ENCODE measurements around the gene FNDC3B.
A peak's percentile ranks its signal among the peaks of the same experiment; 100 is the strongest.
"Not testable (repeated sequence)": the region's sequence is repeated elsewhere in the genome, so short reads cannot be mapped to it uniquely, and the experiment has no call there.

Gene FNDC3B

DNA sequence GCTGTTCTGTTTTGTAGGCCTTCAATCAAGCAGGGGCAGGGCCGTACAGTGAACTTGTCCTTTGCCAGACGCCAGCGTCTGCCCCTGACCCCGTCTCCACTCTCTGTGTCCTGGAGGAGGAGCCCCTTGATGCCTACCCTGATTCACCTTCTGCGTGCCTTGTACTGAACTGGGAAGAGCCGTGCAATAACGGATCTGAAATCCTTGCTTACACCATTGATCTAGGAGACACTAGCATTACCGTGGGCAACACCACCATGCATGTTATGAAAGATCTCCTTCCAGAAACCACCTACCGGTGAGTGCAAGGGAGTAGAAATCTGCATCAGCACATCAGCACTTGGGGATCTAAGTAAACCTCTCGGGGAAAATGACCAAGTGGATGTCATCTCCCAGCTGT, 313.4 kb downstream of the FNDC3B start:
- no peak for FAIRE-seq

DNA sequence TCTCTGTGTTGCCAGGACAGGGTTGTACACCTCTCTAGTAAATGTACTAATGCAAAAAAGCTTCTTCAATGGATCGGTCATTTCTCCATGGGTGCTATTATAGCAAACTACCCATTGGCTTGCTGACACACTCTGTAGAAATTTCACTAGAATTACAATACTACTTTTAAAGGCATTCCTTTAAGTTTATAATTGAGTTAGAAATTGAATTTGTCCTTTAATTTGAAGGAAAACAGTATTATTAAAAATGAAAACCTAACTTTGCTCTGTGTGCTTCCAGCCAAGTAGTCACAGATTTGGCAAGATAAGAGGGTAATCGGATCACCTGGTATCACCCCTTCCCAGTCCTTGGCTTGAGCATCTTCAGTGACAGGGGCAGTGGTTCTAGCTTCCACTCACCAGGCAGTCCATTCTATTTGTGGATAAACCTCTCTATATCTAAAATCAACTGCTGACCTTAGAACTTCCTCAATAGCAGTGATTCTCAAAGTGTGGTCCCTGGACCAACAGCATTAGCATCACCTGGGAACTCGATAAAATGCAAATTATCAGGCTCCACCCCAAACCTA, 315.6 kb downstream of the FNDC3B start:
- FAIRE-seq: no peak

DNA sequence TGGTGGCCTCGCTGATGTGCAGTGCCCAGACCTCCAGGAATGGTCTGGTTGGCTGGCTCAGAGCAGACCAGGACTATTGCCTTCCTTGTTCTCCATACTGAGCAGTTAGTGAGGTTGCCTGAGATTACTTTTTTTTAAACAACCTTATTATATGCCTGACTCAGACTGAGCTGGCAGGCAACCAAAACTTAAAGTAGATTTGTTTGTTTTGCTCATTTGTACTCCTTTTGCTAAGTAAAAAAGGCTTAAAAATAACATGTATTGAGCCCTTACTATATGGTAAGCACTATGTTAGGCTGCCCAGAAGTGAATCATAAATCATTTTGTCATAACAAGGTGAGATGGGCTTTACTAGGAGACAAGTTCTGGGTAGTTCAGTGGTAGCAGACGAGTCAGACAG, 316.5 kb downstream of the FNDC3B start:
- peak; percentile 96 for FAIRE-seq

DNA sequence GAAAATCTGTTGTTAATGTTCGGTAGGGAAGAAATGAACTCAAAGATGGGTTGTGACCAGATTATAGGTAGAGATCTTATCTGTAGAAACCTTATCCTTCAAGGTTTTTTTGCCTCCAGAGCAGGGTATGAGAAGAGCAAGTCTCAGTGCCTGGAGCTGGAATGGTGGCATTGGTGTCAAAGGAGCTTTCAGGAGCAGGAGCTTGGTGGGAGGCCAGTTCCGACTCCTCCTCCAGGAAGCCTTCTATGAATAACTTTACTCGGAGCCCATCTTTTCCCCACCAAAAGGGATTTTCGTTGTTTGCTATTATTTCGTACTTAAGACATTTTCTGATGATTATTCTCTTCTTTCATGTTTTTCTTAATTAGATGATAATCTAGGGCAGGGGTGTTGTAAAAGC, 317.0 kb downstream of the FNDC3B start:
- no peak for FAIRE-seq

DNA sequence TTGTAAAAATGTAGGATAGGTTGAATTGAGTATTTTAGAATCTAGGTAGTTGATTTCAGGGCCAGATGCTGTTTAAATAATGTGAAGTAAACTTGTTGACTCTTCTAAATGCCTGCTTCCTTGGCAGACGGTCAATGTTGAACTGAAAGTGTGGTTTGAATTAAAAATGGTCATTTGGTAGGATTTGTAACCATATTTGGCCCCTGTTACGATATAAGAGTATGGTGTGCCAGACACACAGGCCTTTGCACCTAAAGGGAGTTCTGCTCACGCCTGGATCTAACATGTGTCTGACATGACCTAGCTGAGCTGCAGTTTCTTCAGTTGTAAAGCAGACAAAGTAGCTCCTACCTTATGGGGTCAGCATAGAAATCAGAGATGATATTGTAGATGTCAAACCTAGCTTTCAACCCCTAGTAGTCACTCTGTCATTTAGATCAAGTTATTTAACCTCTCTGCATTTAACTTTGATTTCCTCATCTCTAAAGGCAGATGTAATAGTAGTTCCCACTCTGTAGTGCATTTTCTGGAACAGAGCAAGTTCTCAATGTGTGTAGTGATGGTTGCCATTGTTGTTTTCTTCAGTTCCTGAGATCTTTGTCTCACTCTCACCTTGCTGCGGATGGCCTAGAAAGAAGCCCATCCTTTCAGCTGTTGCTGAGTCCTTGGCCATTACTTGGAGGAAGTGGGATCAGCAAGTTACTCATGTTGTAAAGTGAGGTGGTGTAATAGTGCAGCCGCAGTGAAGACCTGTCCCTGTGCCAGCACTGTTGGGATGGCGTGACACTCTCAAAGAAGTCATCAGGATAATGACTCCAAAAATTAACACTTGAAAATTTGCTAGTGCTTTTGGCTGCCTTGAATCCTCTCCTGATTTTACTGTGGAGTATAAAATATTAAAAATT, 318.7 kb downstream of the FNDC3B start:
- no peak for FAIRE-seq

DNA sequence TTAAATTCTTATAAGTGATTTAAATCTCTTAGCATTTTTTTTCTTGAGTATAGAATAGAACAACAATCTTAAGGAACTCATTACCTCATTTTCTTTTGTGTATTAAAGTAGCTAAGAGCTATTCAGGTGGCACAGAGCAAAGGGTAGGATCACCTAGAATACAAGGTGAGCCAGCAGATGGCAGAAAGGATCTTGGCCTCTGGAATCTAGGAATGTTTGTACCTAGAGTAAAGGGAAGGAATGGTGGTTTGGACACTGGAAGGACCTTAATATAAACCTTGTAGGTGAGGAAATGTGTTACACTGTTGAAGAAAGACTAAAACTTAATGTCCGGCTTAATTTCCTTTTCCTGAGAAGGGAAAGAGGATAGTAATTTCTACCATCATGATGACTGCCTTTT, 319.9 kb downstream of the FNDC3B start:
- FAIRE-seq: peak; percentile 73

DNA sequence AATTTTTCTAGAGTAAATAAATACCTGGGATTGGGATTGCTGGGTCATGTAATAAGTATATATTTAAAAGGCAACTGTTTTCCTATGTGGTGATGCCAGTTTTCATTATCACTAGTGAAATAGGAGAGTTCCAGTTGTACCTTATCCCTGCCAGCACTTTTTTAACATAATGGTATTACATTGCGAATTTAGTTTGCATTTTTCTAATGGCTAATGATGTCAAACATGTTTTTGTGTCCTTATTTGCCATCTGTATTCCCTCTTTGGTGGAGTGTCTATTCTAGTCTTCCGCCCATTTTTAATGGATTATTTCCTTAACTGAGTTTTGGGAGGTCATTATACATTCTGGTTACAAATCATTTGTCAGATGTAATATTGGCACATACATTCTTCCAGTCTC, 320.6 kb downstream of the FNDC3B start:
- no peak for FAIRE-seq

DNA sequence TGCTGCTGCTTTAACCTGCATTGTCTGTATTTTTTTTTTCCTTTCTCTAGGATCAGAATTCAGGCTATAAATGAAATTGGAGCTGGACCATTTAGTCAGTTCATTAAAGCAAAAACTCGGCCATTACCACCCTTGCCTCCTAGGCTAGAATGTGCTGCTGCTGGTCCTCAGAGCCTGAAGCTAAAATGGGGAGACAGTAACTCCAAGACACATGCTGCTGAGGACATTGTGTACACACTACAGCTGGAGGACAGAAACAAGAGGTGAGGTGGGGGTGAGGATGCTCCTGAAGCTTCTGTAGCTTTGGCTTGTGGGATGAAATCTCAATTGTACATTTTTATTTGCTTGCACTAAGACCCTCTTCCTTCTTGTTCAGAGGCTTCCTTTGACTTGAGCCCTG, 323.2 kb downstream of the FNDC3B start:
- no peak for FAIRE-seq

DNA sequence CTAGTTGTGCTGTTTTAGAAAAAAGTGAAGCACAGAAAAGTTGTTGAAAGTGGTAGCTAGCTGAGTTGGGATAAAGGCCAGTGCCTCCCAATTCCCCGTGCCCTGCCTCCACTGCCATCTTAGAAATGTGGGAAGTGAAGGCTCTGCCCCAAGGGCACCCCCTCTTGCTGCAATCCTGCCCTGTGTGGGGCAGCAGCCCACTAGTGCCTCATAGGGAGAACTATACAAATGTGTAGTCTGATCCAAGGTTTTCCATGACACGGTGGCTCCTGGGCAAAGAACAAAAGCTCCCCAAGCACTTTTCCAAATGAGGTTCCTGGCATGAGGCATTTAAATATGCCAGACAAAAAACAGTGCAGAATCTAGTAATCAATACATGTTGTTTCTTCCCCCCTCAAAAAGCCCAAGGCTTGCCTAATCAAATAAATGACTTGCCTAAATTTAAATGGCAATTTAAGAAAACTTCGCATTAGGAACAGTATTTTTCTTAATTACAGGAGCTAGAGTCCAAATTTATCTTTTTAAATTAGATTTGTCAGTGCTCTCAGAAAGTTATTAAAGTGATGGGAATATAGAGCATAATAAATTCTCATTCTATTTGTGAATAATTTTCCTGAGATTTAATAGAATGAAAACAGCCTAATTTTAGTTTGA, 325.1 kb downstream of the FNDC3B start:
- no peak for FAIRE-seq

DNA sequence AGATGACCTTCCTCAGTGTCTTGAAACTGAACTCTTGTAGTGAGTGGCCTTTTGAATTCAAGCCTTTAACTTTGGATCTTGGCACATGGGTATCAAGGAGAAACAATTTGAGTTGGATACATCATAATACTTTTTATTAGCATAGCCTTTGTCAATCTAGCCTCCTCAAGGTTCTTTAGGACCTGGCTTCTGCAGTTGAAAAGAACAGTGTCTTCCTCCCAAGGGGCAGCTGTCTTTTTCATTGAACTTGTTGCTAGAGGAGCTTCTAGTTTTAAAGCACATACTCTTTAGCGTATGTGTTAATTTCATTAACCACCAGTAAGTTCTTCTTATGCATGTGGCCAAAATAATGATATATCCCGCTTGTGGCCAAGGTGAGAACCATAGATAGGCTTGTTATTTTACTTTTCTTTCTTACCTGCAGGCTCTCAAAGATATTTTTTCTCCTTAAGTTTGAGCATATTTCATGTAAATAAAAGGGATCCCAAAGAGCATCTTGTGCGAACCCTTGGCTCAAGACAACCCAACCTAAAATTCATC, 325.7 kb downstream of the FNDC3B start:
- FAIRE-seq: no peak

DNA sequence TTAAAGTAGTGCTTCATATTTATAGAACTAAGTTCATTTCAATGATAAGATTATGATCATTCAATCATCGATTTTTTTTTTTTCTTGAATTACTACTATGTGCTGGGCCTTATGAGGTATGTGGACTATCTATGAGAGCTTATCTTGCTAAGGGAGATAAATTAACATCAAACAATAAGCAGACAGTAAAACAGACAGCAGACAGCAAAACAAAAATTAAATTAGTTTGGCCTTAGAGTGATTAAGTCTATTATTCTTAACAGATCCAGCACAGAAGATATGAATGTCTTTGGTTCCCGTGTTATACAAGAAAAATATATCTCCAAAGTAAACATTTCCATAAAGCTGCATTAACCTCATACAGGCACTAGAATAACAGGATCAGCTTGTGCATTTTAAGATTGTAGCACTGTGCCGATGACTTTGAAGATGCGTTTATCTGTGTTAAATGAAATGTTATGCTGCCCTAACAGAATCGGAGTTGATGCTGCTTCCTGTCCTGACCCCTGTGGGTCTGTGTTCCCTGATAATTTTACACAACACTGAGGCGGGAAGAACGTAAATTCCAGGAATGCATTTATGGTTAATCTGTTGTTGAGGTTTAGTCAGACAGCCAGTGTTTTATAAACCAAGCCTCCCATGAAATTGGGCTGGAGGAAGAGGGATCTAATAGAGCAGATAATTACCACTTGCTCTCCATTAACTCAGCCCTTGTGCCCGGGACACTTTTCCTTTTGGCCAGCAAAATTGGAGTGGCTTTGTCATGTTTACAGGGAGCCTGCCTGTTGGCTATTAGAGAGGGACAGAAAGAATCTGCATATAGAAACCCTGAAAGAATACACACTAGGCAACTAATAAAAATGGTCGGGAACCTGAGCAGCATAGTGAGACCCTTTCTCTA, 328.1 kb downstream of the FNDC3B start:
- no peak for FAIRE-seq

DNA sequence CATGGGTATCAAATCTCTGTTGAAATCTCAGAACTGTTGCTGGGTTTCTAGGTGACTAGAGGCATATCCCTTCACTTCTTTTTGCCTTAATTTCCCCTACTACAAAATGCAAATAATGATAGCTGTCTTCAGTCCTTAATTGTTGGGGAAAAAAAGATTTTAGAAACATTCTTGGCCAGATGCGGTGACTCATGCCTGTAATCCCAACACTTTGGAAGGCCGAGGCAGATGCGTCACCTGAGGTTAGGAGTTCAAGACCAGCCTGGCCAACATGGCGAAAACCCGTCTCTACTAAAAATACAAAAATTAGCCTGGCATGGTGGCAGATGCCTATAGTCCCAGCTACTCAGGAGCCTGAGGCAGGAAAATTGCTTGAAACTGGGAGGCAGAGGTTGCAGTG, 329.2 kb downstream of the FNDC3B start:
- FAIRE-seq: not testable (repeated sequence)

DNA sequence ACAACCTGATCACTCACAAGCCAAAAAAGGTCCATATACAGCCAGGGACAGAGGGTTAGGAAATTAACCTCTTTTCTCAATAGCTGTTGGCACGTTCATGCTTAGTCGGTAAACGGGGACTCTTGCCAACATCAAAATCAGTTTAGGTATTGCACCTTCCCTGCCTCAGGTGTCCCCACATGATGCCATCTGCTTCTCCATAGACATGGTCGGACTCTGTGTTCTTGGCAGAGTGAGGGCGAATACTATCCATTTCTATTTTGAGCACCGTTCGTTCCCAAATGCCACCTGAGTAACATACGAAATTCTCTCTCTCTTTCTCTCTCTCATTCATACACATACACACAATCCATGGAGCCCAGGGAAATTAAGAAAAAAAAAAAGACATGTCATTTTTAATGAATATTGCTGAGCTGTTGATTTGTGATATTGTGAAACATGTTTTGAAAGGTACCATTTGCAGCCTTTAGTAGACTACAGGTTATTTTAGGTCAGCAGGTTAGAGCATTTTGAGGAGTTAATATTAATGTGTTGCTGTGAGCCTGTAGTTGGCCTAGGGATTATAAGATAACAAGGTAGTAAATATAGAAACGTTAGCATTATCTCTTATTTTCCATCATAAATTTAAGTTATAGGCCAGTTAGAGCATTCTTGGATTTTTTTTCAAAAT, 330.3 kb downstream of the FNDC3B start:
- FAIRE-seq: peak; percentile 69

DNA sequence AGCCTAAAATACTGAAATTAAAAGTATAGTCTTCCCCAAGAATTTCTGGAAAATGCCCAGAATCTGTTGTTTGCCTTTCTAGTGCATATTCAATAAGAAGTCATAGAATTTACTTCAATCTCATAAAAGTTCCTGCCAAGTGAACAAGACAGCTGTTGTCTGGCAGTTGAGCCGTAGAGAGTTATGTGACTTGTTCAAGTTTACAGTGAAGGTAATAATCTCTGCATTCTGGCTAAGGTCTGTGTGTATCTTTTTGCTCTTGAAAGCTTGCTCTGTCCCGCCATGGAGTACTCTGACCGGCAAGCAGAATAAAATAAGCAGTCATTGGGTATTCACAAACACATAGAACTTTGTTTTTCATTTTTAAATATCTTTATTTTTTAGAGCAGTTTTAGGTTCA, 331.0 kb downstream of the FNDC3B start:
- peak; percentile 24 for FAIRE-seq

DNA sequence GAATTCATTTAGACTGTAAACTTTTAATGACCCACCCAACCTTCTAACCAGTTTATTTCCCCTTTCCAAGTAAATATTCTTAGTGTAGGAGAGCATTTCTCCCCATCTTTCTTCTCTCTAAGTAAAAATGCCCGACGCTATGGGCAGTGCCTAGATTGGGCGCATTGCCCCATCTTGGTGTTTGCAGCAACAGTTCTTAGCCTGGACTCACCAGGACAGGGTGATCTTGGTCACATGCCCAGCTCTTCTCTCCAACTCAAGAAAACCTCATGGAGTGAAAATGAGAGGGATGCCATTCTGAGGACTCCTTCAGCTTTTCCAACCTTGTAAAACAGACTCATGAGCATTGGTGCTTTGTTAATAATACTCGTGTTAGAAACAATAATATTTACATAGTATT, 332.2 kb downstream of the FNDC3B start:
- no peak for FAIRE-seq

DNA sequence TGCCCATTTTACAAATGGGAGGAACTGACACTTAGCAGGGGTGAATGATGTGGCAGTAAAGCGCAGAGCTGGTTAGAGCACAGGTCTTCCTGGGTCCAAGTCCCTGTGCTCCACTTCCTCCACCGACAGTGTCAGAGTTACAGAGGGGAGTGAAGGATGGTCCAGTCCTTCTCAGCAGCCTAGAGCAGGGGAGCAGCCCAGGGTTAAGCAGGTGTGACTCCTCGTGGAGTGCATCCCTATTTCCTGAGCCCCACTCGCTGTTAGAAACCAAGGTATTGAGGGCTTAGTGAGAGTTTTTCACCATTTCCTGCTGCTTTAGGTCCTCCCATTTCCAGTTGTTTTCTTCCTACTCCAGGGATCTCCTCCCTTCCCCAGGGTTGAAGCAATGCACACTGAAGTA, 333.5 kb downstream of the FNDC3B start:
- FAIRE-seq: no peak

DNA sequence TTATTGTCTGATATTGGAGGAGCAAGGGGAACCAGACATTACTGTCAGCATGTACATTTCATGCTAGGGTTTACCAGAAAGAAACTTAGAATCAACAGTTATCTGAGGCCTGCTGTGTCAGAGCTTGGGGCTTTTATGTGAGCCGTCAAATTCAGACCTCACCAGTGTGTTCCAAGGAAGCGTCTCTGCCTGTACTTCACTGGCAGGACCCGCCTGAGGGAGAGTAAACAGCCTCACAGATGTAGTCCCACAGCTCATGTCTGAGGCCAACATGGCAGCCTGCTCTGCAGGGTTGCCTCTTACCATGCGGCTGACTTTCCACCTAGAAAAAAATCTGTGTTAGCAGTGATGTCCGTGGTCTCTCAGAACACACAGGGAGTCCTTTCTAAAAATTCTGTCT, 334.5 kb downstream of the FNDC3B start:
- FAIRE-seq: no peak

DNA sequence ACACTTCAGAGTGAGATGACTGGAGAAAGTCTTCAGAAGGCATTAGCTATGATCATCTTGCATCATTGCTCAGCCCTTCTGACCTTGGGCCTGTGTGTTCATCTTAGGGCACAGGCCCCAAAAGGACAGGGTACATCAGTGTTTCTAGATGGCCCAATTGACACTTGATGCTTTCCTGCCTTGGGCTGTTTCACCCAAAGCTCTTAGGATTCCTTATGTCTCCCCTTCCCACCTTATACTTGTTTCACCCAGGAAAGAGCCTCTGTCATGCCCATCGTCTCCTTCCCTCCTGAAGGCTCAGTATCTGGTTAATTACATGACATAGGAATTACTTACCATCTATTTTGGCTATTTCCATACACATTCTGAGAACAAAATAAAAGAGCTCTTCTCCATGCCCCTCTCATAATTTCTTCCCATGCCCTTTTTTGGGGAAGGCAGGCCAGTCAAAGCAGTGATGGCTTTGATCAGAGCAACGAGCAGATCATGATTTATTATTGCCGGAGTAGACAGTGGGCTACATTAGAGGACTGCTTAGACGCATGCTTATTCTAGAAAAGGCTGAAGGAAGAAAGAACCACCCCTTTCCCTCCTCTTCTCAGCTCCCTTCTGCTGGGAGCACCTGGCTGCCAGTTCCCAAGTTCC, 335.9 kb downstream of the FNDC3B start:
- no peak for FAIRE-seq

DNA sequence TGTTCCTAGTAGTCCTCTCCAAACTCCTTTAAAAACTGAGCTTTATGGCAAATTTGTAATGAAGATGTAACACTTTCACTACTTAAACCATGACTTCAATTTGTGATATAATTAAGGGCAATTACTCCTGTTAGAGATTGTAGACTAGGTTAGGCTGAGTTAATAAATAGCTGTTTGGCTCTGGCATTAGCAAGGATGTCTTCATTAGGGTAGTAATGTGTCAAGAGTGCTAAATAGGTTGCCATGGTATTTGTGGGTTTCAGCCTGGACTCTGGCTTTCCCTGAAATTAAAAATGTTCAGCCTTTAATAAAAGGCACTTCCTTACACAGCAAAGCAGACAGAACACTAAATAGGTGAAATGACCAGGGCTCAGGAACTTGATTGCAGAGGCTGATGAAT, 337.0 kb downstream of the FNDC3B start:
- FAIRE-seq: peak; percentile 95

DNA sequence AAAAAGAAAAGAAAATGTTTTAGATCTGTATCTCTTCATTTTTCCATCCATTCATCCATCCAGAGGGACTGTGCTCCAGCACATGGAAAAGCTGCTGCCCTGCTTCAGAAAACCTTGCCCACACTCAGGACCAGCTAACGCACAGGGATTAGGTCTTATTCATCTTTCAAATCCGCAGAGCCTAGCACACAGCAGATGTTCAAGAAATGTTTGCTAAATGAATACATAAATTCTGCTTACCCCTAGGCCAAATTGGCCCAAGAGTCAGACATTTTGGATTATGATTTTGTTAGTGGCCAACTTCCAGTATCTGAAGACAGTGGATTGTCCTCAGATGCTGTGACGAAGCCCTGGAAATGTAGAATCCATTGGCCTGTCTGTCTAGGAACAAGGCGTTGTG, 337.5 kb downstream of the FNDC3B start:
- FAIRE-seq: no peak

DNA sequence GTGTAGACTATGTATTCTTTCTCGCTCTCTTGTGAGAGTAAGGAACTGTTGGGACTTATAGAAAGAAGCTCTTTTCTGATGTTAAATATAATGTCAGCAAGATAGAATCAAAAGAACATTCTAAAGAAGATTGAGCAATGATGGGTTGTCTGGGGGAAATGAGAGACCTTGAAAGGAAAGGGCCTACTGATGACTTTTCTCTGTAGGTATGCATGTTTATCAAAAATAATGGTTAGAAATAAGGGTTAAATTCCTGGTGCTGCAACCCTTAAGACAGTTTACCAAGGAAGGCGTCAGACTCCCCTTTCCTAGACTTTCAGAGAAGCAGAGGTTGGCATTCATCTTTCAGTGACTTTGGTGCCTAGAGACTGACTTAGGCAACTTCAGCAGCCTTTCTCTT, 339.1 kb downstream of the FNDC3B start:
- FAIRE-seq: no peak

DNA sequence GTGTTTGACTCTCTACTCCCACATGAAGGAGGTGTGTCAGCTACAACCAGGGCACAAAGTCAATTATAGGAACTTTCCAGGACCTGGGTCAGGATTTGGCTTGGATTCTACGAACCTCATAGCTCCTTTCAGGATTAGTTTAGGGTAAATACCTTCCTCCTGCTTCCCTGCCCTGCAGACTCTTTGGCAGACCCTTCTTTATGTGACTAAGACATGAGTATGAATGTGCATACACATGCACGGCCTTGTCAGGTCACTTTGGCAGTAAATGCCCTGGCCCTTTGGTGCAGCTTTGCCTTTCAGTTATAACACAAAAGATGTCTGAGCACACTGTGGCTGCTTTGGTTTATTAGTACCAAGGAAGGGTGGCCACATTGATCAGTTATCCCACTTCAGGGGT, 340.0 kb downstream of the FNDC3B start:
- no peak for FAIRE-seq

Data from islet of Langerhans (tissue), 1 donor.